Measurements from ENCODE around the gene GNPDA1.

GNPDA1 gene

GRCh38 chr5:141995656-141996055 is 17.2 kb downstream of the GNPDA1 start:
- no peak for DNase-seq (ENCODE audit: extremely low read depth in 1 of 2, low read depth in 1 of 2)

- DNase-seq (ENCODE audit: extremely low read depth in 1 of 2, low read depth in 1 of 2), result no peak
These were observed 18.2 kb downstream of the GNPDA1 start for GRCh38 chr5:141994511-141995136.

GRCh38 chr5:141992349-141992963 is 20.4 kb downstream of the GNPDA1 start:
- peak; percentile 68 to 74 for DNase-seq (ENCODE audit: extremely low read depth in 1 of 2, low read depth in 1 of 2)

GRCh38 chr5:141989720-141990119 is 23.1 kb downstream of the GNPDA1 start:
- DNase-seq (ENCODE audit: extremely low read depth in 1 of 2, low read depth in 1 of 2), result no peak

GRCh38 chr5:141986072-141986471 is 26.8 kb downstream of the GNPDA1 start:
- no peak for DNase-seq (ENCODE audit: extremely low read depth in 1 of 2, low read depth in 1 of 2)

- no peak for DNase-seq (ENCODE audit: extremely low read depth in 1 of 2, low read depth in 1 of 2)
These were observed 30.2 kb downstream of the GNPDA1 start for GRCh38 chr5:141982626-141983025.

- DNase-seq (ENCODE audit: extremely low read depth in 1 of 2, low read depth in 1 of 2), result no peak
These were observed 34.4 kb downstream of the GNPDA1 start for GRCh38 chr5:141978389-141978788.

- no peak for DNase-seq (ENCODE audit: extremely low read depth in 1 of 2, low read depth in 1 of 2)
These were observed 36.7 kb downstream of the GNPDA1 start for GRCh38 chr5:141976176-141976575.

- no peak for DNase-seq (ENCODE audit: extremely low read depth in 1 of 2, low read depth in 1 of 2)
These were observed 38.8 kb downstream of the GNPDA1 start for GRCh38 chr5:141973871-141974595.

GRCh38 chr5:141969783-141970771 is 42.8 kb downstream of the GNPDA1 start:
- DNase-seq (ENCODE audit: extremely low read depth in 1 of 2, low read depth in 1 of 2), result no peak

GRCh38 chr5:141968914-141969608 is 43.8 kb downstream of the GNPDA1 start, which contains the start of gene RNF14:
Gene RNF14, plus strand, starts transcription at chr5:141969105. Its CDS starts 4,484 bp downstream, at chr5:141973589.
- DNase-seq (ENCODE audit: extremely low read depth in 1 of 2, low read depth in 1 of 2), result peak; percentile 79 to 85

- no peak for DNase-seq (ENCODE audit: extremely low read depth in 1 of 2, low read depth in 1 of 2)
These were observed 45.9 kb downstream of the GNPDA1 start for GRCh38 chr5:141966963-141967333.

- no peak for DNase-seq (ENCODE audit: extremely low read depth in 1 of 2, low read depth in 1 of 2)
These were observed 46.4 kb downstream of the GNPDA1 start for GRCh38 chr5:141966275-141966962.

GRCh38 chr5:141965071-141965470 is 47.8 kb downstream of the GNPDA1 start:
- DNase-seq (ENCODE audit: extremely low read depth in 1 of 2, low read depth in 1 of 2), result no peak

GRCh38 chr5:141963701-141964100 is 49.1 kb downstream of the GNPDA1 start:
- no peak for DNase-seq (ENCODE audit: extremely low read depth in 1 of 2, low read depth in 1 of 2)

GRCh38 chr5:141961466-141961865 is 51.4 kb downstream of the GNPDA1 start:
- DNase-seq (ENCODE audit: extremely low read depth in 1 of 2, low read depth in 1 of 2), result no peak

- peak; percentile 75 to 80 for DNase-seq (ENCODE audit: extremely low read depth in 1 of 2, low read depth in 1 of 2)
These were observed 52.1 kb downstream of the GNPDA1 start for GRCh38 chr5:141960449-141961323.

- DNase-seq (ENCODE audit: extremely low read depth in 1 of 2, low read depth in 1 of 2), result no peak
These were observed 52.8 kb downstream of the GNPDA1 start for GRCh38 chr5:141960018-141960417.

Data from activated CD8-positive, alpha-beta memory T cell treated with anti-CD3 and anti-CD28 coated beads for 1 hour (primary cell).